HG02642 (cell line): ENCODE measurements around the gene MAPRE2.
"Not testable (repeated sequence)": the region's sequence is repeated elsewhere in the genome, so short reads cannot be mapped to it uniquely, and the experiment has no call there.

ENCODE experiments used
- ATAC-seq: cut with Tn5 transposase; IDR thresholded peaks from one replicate; pipeline ENCODE4 v1.9.1; 2021; ENCODE audit warnings: mild to moderate bottlenecking; ENCODE audit not compliant: unreplicated experiment, poor library complexity

The MAPRE2 gene

DNA sequence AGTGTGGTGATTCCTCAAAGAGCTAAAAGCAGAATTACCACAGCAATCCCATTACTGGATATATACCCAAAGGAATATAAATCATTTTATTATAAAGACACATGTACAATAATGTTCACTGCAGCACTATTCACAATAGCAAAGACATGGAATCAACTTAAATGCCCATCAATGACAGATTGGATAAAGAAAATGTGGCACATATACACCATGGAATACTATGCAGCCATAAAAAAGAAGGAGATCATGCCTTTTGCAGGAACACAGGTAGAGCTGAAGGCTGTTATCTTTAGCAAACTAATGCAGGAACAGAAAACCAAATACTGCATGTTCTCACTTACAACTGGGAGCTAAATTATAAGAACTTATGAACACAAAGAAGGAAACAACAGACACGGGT is 129.1 kb downstream of the MAPRE2 start:
- ATAC-seq, result not testable (repeated sequence)

DNA sequence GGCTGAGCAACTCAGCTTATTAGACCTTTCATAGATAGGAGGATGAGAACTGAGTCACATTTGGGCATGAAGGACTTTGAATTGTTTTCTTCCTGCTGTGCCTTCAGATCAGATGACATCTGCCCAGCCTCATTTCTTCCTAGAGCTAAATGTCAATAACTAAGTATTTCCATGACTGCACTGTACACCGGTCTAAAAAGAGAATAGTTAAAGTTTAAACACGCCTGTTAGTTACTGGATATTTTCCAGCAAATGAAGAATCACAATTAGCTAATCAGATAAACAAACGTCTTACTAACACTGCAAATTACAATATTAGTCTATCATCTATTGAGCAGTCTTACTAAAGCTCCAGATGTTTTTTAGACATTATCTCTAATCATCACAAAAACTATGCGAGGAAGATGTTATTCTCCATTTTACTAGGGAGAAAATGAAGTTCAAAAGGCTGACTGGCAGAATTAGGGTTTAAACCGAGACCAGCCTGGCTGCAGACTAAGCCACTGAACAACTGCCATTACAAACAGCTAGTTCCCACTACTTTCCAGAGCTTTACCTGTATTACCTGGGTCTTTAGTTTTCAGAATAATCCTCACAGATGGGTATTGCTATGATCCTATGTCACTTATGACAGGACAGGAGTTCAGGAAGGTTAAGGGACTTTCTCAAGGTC is 130.2 kb downstream of the MAPRE2 start:
- no peak for ATAC-seq

DNA sequence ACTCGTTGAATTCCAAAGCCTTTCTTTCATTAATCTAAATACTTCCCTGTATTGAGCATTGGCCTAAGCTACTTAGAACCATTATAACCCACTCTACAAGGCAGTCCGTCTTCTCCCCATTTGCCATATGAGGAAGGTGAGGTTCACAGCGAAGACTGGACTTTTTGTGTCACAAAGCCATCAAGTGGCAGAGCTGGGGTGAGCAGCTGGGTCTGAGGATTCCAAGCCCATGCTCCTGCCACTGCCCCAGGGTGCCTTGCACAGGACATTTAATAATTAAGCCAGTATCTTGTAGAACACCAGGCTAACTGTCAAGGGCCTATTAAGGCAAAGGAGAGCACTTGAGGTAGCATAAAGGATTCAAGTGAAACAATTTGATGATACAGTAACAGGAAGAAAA is 130.8 kb downstream of the MAPRE2 start:
- no peak for ATAC-seq

DNA sequence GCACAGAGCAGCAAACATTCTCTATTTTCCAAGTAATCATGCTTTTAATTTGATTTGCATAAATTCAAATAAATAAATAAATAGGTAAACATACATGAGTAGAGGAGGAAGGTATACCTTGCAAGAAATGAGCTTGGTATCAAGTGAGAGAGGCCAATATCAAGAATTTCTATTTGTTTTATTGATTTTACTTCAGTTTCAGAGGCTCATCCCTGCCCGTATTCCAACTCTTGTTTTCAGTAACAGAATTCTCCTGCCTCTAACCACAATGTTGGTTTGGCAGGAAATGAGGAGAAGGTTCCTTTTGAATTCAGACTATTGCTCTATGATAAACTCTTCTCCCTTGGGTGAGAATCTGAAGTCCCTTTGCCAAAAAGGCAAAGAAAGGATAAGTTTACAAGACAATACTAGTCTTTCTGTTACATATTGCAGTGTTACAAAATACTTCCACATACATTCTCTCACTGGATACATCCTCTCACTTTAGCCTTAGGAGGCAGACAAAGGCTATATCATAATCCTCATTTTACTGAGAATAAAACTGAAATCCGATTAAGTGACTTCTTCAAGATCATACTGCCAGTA is 131.3 kb downstream of the MAPRE2 start:
- no peak for ATAC-seq

DNA sequence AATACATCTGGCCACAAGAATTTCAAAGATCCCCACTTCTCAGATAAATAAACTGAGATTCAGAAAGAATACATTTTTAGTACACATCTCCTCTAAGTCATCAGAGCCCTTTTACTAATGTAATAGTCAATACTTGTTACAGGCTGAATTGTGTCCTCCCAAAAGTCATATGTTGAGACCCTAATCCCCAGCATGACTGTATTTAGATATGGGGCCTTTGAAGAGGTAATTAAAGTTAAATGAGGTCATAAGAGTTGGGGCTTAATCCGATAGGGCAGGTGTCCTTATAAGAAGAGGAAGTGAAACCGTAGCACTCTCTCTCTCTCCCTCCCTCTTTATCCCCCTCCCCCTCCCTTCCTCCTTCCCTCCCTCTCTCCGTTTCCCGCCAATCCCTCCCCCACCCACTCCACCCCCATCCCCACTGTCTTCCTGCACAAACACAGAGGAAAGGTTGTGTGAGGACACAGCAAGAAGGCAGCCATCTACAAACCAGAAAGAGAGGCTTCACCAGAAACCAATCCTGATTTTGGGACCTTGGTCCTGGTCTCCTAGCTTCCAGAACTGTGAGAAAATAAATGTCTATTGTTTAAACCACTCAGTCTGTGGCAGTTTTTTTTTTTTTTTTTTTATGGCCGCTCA is 133.0 kb downstream of the MAPRE2 start:
- peak; percentile 78 for ATAC-seq

DNA sequence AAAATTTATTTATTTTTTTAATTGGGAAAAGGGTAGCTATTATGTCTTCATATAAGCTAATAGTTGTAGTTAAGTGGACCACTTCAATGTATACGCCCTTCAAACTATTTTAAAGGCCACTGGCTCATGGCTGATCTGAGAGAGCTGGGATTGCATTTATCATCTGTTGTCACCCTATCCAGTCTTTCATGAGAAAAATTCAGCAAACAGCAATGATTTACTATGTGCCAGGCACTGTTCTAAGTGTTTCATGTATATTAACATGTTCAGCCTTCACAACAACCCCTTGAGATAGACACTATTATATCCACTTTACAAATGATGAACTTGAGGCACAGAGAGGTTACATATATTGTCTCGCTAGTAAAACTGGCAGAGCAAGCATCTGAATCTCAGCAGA is 133.5 kb downstream of the MAPRE2 start:
- ATAC-seq, result no peak

DNA sequence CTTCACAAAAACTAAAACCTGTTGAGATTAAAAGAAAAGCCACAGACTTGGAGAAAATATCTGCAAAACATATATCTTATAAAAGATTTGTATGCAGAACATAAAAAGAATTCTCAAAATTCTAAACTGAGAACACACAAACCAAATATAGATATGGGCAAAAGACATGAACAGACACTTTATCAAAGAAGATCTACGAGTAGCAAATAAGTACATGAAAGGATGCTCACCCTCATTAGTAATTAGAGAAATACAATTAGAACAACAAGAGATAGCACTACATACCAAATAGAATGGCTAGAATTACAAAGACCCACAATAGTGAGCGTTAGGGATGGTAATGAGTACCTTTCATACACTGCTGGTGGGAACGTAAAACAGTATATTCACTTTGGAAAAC is 135.7 kb downstream of the MAPRE2 start:
- ATAC-seq, result no peak

DNA sequence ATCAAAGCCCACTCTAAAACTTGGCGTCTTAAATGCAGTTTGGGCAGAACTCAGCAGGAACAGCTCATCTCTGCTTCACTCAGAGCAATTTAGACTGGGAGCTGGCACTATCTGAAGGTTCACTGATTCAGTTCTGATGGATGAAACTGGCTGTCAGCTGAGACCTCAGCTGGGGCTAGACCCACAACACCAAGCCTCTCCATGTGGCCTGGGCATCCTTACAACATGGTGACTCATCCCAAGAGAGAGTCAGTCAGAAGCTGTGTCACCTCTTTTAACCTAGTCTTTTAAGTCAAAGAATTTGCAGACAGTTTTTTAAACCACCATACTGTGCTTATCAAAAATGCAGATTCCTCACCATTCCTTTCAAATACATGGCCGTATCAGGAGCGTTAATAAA is 137.0 kb downstream of the MAPRE2 start:
- ATAC-seq, result no peak

DNA sequence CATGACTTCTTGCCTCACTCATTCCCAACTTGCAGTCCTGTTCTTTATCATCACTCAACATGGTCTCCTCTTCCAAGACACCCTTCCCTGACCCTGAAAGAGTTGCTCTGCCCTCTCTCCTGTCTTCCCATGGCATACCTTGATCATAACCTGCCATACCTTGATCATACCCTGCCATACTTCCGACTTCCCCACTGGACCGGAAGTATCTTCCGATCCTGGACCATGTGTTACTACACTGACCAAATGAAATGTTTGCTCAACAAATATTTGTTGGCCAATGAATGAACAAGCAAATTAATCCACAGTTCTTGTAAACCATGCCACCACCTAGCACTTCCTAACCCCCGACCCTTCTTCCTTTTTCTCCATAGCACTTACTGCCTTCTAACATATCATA is 138.7 kb downstream of the MAPRE2 start:
- ATAC-seq, result no peak

DNA sequence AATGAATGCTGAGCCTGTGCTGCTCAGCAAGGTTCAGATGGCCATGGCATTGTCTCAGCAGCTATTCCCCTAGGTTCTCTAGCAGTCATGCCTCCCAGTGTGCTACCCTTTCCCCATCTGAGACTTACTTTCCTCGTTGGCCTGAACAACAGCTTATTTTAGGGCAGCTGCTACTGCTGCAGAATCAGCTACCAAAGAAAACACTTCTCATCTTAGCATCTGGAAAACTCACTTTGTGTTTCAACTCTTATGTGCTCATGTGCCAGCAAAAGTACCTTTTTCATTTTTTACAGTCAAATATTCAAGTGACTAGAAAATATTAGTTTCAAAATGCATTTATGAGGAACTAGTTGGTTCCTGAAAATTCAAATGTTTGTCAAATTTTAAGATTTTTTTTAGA is 139.2 kb downstream of the MAPRE2 start:
- ATAC-seq, result no peak

DNA sequence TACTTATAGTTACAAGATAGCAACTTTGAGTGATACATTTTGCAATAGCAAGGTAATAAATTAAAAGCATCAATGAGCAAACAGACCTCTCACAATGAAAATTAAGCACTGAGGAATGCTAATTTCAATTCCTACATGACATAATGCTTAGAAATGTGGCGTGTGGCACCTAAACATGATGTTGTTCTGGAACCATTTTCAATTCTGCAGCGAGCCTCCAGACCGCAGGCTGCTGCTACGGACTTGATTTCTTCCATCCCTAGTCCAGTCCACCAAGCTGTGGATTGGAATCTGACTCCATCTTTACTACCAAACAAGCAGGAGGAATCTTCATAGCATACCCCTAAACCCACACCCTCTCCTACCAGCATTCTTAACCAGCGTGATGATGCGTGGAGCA is 140.9 kb downstream of the MAPRE2 start:
- no peak for ATAC-seq

DNA sequence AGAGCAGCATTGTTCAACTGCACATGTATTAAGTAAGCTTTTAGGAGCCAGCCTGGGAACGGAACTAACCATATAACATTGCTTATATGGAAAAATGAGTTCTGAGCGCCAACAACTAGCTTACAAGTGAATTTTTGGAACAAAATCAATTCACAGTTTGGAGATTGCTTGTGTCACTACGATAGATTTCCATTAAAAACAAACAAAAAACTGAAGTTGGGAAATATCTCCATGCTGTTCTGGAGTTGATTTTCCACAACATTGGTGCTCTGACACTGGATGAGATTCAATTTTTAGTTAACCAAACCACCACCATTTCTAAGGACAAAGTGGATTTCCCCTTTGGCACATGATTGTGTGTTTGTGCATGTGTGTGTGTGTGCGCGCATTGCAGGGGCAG is 142.7 kb downstream of the MAPRE2 start:
- ATAC-seq, result no peak

DNA sequence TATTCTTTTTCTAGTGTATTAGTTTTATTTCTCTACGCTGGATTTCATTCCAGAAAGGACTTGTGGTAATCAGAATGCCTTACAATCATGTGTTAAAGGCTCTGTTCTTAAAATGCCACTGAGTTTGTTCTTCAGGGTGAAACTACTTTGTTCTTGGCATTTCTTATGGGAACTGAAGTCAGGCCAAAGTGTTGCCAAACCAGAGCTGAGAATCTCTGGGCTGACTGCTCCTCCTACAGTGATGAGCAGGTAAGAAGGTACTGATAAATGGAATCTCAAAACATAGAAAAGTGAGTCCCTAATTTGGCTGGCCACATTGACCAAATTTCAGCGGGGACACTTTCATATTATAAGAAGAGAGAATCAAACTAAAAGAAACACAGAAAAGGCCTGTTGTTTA is 144.6 kb downstream of the MAPRE2 start:
- no peak for ATAC-seq

DNA sequence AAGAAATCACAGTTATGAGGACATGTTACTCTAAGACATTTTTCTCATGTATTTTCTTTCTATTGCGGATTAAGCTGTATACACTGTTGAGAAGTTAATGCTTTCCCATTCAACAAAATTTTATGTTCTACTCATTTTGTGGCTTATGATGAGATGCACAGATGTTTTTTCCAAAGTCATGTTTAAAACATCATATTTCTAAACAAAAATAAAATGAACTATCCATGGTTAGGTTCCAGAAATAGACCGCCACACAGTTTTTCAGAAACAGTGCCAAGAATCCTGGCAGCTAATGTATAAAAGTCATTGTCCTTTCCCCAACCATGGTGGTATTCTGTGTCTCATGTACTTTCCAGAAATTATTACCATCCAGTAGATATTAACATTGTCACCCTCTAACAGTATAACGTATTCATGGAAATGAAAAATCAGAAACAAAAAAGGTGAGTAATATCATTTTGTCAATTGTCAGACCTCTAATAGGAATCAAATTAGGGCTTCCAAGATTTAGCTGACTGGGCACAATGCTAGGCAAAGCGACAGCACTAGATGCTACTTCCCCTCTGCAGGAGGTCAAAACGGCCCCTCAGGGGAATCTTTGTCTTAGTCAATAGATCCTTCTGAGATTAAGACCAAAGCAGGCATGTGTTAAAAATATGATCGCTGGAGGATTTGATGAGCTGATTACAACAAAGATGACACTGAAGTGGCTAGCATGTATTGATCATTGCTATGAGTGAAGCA is 145.2 kb downstream of the MAPRE2 start:
- no peak for ATAC-seq

DNA sequence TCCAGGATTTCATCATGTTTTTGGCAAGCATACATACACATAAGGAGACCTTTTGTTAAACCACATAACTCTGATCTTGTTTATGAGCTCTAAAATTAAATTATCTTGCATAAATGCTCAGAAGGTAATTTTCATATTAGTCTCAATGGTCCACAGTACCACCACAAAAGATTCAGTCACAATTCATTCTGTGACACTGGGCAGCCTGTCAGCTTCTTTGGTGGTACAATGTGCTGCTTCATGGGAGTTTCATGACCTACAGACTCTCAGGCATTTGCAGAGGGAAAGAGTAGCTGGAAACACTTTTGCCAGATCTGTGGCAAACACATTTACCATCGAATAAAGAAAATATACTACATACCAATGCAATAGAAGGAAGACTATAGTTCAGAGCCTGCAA is 148.3 kb downstream of the MAPRE2 start:
- no peak for ATAC-seq

DNA sequence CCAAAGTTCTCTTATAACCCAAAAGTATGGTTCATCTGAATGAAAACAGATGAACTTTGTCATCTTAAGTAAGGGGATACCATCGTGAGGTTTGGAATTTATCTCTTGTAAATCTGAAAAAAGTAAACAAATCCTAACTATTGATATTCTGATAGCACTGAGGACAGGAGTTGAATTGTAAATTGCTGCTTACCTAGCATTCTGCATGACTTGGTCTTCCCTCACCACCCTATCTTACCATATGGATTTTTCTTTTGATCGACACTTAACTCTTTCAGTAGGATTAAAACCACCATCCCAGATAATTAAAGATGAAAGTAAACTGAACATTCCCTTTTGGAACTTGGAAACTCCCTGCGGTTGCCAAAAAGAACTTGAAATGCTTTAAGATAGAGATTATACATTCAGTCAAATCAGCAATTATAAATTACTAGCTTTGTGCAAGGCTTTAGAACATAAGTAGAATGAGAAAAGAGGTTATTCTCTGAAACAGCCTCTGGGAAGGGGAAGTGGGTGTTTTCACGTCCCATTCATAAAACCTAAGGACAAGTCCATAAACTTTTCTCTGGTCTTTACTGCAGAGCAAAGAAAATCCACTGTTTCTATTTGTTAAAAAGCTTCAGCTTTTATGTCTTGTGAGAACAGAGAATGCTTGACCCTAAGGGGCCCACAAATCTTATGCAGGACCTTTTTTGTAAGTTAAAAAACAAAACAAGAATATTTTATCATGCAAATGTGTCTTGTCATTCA is 149.9 kb downstream of the MAPRE2 start:
- ATAC-seq, result no peak

DNA sequence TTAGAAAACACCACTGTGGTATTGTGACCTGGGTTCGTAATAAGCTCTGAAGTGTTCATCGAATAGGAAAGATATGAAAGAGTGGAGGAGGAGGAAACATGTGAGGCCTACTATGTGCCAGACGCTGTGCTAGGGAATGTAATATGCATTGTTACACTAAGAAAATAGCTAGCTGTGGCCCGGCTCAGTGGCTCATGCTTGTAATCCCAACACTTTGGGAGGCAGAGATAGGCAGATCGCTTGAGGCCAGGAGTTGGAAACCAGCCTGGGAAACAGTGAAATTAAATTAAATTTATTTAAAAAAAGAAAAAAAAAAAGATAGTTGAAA is 150.4 kb downstream of the MAPRE2 start:
- no peak for ATAC-seq

DNA sequence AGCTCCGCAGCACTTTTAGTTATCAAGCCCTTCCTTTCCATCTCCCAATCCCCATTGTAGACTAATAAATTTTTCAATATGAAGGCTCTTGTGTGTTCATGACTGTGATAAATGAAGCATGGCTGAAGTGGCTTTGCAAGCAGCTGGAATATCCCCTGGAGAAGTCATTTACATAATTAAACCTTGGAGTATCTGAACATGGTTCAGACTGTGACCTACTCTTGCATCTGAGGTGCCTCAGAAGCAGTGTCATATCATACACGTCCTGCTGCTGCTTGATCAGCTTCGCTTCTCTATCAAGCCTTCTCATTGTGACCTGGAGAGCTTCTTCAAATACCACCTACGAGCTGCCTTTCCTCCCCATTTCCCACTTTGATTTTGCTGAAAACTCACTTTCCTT is 151.2 kb downstream of the MAPRE2 start:
- no peak for ATAC-seq
